GM19467 (cell line): Measurements from ENCODE around the gene LYPLA2.
"Not testable (repeated sequence)": the region's sequence is repeated elsewhere in the genome, so short reads cannot be mapped to it uniquely, and the experiment has no call there.

Source experiments
- ATAC-seq: cut with Tn5 transposase; IDR thresholded peaks from one replicate; pipeline ENCODE4 v1.9.1; 2021; ENCODE audit warnings: mild to moderate bottlenecking, moderate library complexity; ENCODE audit not compliant: unreplicated experiment

The LYPLA2 gene

GRCh38 chr1:23777979-23778814 lies 12.7 kb upstream of the LYPLA2 start, which contains the start of gene PITHD1:
TSS of gene PITHD1 (plus strand) at chr1:23778418. CDS start at chr1:23778516, 98 bp downstream.
- ATAC-seq: peak; percentile 77

- no peak for ATAC-seq
These were observed 11.0 kb upstream of the LYPLA2 start for GRCh38 chr1:23779826-23780371.

GRCh38 chr1:23783141-23783540 lies 7.8 kb upstream of the LYPLA2 start:
- ATAC-seq: not testable (repeated sequence)

- ATAC-seq: no peak
These were observed 6.1 kb upstream of the LYPLA2 start for GRCh38 chr1:23784846-23785245.

- no peak for ATAC-seq
These were observed 3.2 kb upstream of the LYPLA2 start for GRCh38 chr1:23787701-23788100.

GRCh38 chr1:23788695-23789094 lies 2.2 kb upstream of the LYPLA2 start:
- ATAC-seq: no peak

- ATAC-seq: no peak
These were observed 637 bp downstream of the LYPLA2 start for GRCh38 chr1:23791516-23792047.

- ATAC-seq: no peak
These were observed 1.4 kb downstream of the LYPLA2 start for GRCh38 chr1:23792151-23792945.

GRCh38 chr1:23793018-23793781 lies 2.3 kb downstream of the LYPLA2 start:
- ATAC-seq: no peak

GRCh38 chr1:23793861-23794731 lies 3.2 kb downstream of the LYPLA2 start:
- no peak for ATAC-seq

- ATAC-seq: not testable (repeated sequence)
These were observed 3.8 kb downstream of the LYPLA2 start for GRCh38 chr1:23794732-23795182.

- ATAC-seq: no peak
These were observed 4.9 kb downstream of the LYPLA2 start for GRCh38 chr1:23795676-23796465.

GRCh38 chr1:23796466-23797271 lies 5.7 kb downstream of the LYPLA2 start:
- ATAC-seq: no peak

GRCh38 chr1:23797478-23798448 lies 6.8 kb downstream of the LYPLA2 start:
- no peak for ATAC-seq

- no peak for ATAC-seq
These were observed 7.8 kb downstream of the LYPLA2 start for GRCh38 chr1:23798662-23799142.

- no peak for ATAC-seq
These were observed 8.3 kb downstream of the LYPLA2 start for GRCh38 chr1:23799255-23799569.
